ENCODE data around the gene PHKB. TPM values are rescaled to one million over a fixed set of nuclear protein-coding genes. Genes with fewer than 3 reads are reported as not detected.

PHKB gene
- total RNA-seq, 1 donor from 2014 or later, result 57.7 TPM

- Mint-ChIP-seq H3K27ac (ENCODE audit: unreplicated experiment) (no peak overlapping the region), H3K4me3 (ENCODE audit: unreplicated experiment) (no peak overlapping the region), H3K36me3 (ENCODE audit: low read depth) (no peaks in the 10 kb centered on the region), H3K9me3 (ENCODE audit: low read depth) (peaks cover 4% of the 10 kb centered on the region), H3K4me1 (ENCODE audit: low read depth) (peaks cover 30% of the 10 kb centered on the region), H3K27me3 (ENCODE audit: low read depth) (no peaks in the 10 kb centered on the region)
- TF ChIP-seq CTCF (IDR thresholded peaks at IDR 0.05), result no peak
- no peak for DNase-seq (ENCODE audit: low spot score)
Observed at GRCh38 chr16:47728205-47728604, 267.1 kb downstream of the PHKB start.

GRCh38 chr16:47729701-47730100 lies 268.6 kb downstream of the PHKB start:
- no peaks in the 10 kb centered on the region for H3K27me3 Mint-ChIP-seq (ENCODE audit: low read depth)
- H3K27ac Mint-ChIP-seq (ENCODE audit: unreplicated experiment), result no peak overlapping the region
- H3K4me1 Mint-ChIP-seq (ENCODE audit: low read depth), result peaks cover 32% of the 10 kb centered on the region
- H3K36me3 Mint-ChIP-seq (ENCODE audit: low read depth), result no peaks in the 10 kb centered on the region
- no peak for TF ChIP-seq CTCF (IDR thresholded peaks at IDR 0.05)
- DNase-seq (ENCODE audit: low spot score), result no peak
- H3K4me3 Mint-ChIP-seq (ENCODE audit: unreplicated experiment), result no peak overlapping the region
- H3K9me3 Mint-ChIP-seq (ENCODE audit: low read depth), result peaks cover 4% of the 10 kb centered on the region

- Mint-ChIP-seq H3K4me3 (ENCODE audit: unreplicated experiment) (no peak overlapping the region), H3K9me3 (ENCODE audit: low read depth) (peaks cover 4% of the 10 kb centered on the region), H3K4me1 (ENCODE audit: low read depth) (peaks cover 32% of the 10 kb centered on the region), H3K36me3 (ENCODE audit: low read depth) (no peaks in the 10 kb centered on the region), H3K27me3 (ENCODE audit: low read depth) (no peaks in the 10 kb centered on the region), H3K27ac (ENCODE audit: unreplicated experiment) (no peak overlapping the region)
- DNase-seq (ENCODE audit: low spot score), result no peak
- TF ChIP-seq CTCF (IDR thresholded peaks at IDR 0.05), result no peak
Observed at GRCh38 chr16:47731252-47731651, 270.1 kb downstream of the PHKB start.

GRCh38 chr16:47732122-47732521 lies 271.0 kb downstream of the PHKB start:
- no peak for TF ChIP-seq CTCF (IDR thresholded peaks at IDR 0.05)
- Mint-ChIP-seq H3K27ac (ENCODE audit: unreplicated experiment) (peak overlapping the region; percentile 67), H3K4me1 (ENCODE audit: low read depth) (peaks cover 32% of the 10 kb centered on the region), H3K27me3 (ENCODE audit: low read depth) (no peaks in the 10 kb centered on the region), H3K36me3 (ENCODE audit: low read depth) (no peaks in the 10 kb centered on the region), H3K4me3 (ENCODE audit: unreplicated experiment) (no peak overlapping the region), H3K9me3 (ENCODE audit: low read depth) (peaks cover 4% of the 10 kb centered on the region)
- DNase-seq (ENCODE audit: low spot score), result no peak

- H3K4me3 Mint-ChIP-seq (ENCODE audit: unreplicated experiment), result peak overlapping the region; percentile 20
Observed at GRCh38 chr16:47732523-47733111, 271.5 kb downstream of the PHKB start.

More at GRCh38 chr16:47732523-47733111, 271.5 kb downstream of the PHKB start:
- Mint-ChIP-seq H3K9me3 (ENCODE audit: low read depth) (peaks cover 4% of the 10 kb centered on the region), H3K27ac (ENCODE audit: unreplicated experiment) (peak overlapping the region; percentile 70), H3K4me1 (ENCODE audit: low read depth) (peaks cover 32% of the 10 kb centered on the region), H3K27me3 (ENCODE audit: low read depth) (no peaks in the 10 kb centered on the region), H3K36me3 (ENCODE audit: low read depth) (no peaks in the 10 kb centered on the region)
- DNase-seq (ENCODE audit: low spot score), result no peak
- no peak for TF ChIP-seq CTCF (IDR thresholded peaks at IDR 0.05)
